GM18519 (cell line): ENCODE results near the gene MACF1.

Source experiments
- ATAC-seq: cut with Tn5 transposase; IDR thresholded peaks from one replicate; pipeline ENCODE4 v1.9.1; 2021; ENCODE audit warnings: mild to moderate bottlenecking, moderate library complexity; ENCODE audit not compliant: unreplicated experiment, low FRiP score

MACF1 gene

GRCh38 chr1:39174390-39175081 lies 30.0 kb upstream of the MACF1 start:
- ATAC-seq: no peak

GRCh38 chr1:39177706-39178105 lies 26.8 kb upstream of the MACF1 start:
- ATAC-seq: no peak

GRCh38 chr1:39178541-39179431 lies 25.7 kb upstream of the MACF1 start:
- ATAC-seq: no peak

- no peak for ATAC-seq
These were observed 23.2 kb upstream of the MACF1 start for GRCh38 chr1:39181311-39181710.

- ATAC-seq: no peak
These were observed 21.7 kb upstream of the MACF1 start for GRCh38 chr1:39182804-39183203.

- ATAC-seq: no peak
These were observed 20.8 kb upstream of the MACF1 start for GRCh38 chr1:39183503-39184353.

- ATAC-seq: no peak
These were observed 20.1 kb upstream of the MACF1 start for GRCh38 chr1:39184354-39184818.

GRCh38 chr1:39187275-39188046 lies 17.0 kb upstream of the MACF1 start:
- ATAC-seq: no peak

- no peak for ATAC-seq
These were observed 14.9 kb upstream of the MACF1 start for GRCh38 chr1:39189592-39190041.

GRCh38 chr1:39190096-39190495 lies 14.4 kb upstream of the MACF1 start:
- no peak for ATAC-seq

- ATAC-seq: no peak
These were observed 10.0 kb upstream of the MACF1 start for GRCh38 chr1:39194398-39195051.

- ATAC-seq: no peak
These were observed 9.1 kb upstream of the MACF1 start for GRCh38 chr1:39195166-39196111.

- peak; percentile 44 for ATAC-seq
These were observed 8.0 kb upstream of the MACF1 start for GRCh38 chr1:39196244-39197215.

- ATAC-seq: no peak
These were observed 4.9 kb upstream of the MACF1 start for GRCh38 chr1:39199593-39199992.

GRCh38 chr1:39205102-39205780 lies 746 bp downstream of the MACF1 start:
- ATAC-seq: no peak

- no peak for ATAC-seq
These were observed 1.4 kb downstream of the MACF1 start for GRCh38 chr1:39205781-39206464.
